Epithelial cell of esophagus (primary cell): ENCODE data around the gene SLX9.

Experiments
- DNase-seq: peaks from one replicate; pipeline ENCODE4 v3.0.0; 2010; ENCODE audit warnings: low read depth
- H3K4me3 ChIP-seq: 2 replicates; pipeline ENCODE4 v1.5.1; 2011; ENCODE audit warnings: mild to moderate bottlenecking, low read length, control low read depth
- TF ChIP-seq, protein P1 (sequence below): IDR thresholded peaks from 2 replicates; pipeline ENCODE4 v1.5.1; 2011; ENCODE audit warnings: low read depth, mild to moderate bottlenecking, low read length, control low read depth, inconsistent platforms; ENCODE audit not compliant: insufficient read depth; ENCODE audit errors: missing control alignments

The SLX9 gene

GRCh38 chr21:45012662-45013259 is 72.9 kb downstream of the SLX9 start:
- TF ChIP-seq, protein P1, sequence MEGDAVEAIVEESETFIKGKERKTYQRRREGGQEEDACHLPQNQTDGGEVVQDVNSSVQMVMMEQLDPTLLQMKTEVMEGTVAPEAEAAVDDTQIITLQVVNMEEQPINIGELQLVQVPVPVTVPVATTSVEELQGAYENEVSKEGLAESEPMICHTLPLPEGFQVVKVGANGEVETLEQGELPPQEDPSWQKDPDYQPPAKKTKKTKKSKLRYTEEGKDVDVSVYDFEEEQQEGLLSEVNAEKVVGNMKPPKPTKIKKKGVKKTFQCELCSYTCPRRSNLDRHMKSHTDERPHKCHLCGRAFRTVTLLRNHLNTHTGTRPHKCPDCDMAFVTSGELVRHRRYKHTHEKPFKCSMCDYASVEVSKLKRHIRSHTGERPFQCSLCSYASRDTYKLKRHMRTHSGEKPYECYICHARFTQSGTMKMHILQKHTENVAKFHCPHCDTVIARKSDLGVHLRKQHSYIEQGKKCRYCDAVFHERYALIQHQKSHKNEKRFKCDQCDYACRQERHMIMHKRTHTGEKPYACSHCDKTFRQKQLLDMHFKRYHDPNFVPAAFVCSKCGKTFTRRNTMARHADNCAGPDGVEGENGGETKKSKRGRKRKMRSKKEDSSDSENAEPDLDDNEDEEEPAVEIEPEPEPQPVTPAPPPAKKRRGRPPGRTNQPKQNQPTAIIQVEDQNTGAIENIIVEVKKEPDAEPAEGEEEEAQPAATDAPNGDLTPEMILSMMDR = no peak
- no peak overlapping the region for H3K4me3 ChIP-seq
- DNase-seq = peak; percentile 89

DNA sequence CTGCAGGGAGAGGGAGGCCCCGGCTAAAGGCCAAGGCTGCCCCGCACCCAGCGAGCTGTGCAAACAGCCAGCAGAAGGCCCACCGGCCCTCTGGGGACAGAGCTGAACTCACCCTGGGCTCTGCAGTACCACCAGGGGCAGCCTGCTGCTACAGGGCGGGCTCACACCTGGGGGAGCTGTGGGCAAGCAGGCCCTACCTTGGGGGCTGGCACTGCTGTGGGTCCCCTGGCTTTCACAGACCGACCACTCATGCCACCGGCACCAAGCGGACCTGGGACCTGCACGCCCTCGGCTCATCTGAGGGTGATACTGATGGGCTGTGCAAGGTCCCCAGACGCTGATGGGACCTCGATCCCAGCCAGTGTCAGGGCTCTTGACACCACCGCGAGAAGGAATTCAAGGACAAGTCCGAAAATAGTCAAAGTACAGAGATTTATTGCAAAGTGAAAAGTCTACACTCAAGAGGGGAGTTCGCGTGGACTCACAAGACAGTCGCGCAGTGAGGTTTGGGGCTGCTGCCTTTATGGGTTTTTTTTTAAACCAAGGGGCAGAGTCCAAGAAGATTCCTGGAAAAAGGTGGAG is 73.5 kb downstream of the SLX9 start:
- no peak overlapping the region for H3K4me3 ChIP-seq
- TF ChIP-seq, protein P1 = no peak
- DNase-seq = no peak

- TF ChIP-seq, protein P1 = no peak
- no peak overlapping the region for H3K4me3 ChIP-seq
- DNase-seq = no peak
These were observed 75.1 kb downstream of the SLX9 start for GRCh38 chr21:45014747-45015468.

GRCh38 chr21:45015469-45015860 is 75.6 kb downstream of the SLX9 start:
- no peak overlapping the region for H3K4me3 ChIP-seq
- DNase-seq = no peak
- TF ChIP-seq, protein P1 = no peak

DNA sequence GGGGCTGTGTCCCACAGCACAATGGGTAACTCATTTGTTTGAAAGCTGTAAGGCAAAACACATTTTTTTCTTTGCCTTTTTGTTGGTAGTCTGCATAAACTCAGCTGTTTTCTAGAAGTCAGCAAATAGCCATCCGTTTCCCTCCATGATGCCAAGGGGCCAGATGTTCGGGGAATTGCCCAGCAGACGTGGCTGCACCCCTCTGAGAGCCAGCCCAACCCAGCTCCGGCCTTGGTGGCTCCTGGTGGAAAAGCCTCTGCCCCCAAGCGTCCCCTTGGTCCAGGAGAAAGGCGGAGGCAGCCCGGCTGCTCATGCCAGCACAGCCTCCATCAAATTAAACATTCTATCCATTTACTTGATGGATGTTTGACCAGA is 76.2 kb downstream of the SLX9 start:
- H3K4me3 ChIP-seq = no peak overlapping the region
- DNase-seq = no peak
- TF ChIP-seq, protein P1 = no peak

DNA sequence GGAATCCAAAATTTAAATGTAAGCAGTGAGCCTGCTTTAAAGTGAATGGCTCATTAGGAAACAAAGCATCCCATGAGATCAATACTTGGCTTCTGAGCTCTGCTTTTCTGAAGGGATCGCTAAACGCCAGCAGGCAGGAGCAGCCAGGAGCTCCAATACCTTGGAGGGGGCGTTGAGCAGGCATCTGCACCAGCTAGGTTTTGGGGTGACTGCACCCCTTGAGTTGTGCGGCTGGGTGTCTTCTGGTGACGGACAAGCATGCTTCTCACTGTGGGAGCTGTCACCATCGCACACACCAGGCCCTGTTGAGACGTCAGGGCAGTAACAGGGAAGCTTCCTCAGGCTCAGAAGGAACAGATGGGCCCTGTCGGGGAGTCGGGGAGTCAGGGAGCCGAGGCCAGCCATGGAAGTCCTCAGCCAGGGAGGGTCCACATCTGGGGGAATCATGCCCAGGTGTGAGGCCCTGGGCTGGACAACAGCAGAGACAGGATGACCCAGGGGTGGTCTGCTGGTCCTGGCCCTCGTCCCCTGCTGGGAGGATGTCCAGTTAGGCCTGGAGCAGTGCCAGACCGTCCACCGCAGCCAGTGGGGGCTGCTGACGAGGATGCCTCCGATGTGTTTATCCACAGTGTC is 76.7 kb downstream of the SLX9 start:
- TF ChIP-seq, protein P1 = no peak
- H3K4me3 ChIP-seq = no peak overlapping the region
- no peak for DNase-seq
